ENCODE measurements around the gene ALDH1L1. TPM values are rescaled to one million over a fixed set of nuclear protein-coding genes. Genes with fewer than 3 reads are reported as not detected.

The ALDH1L1 gene
- total RNA-seq, 2 donors from 2014 or later, result 5.6 to 12.4 TPM

- intact Hi-C loops (cut with DNase I), result no loop called here
- DNase-seq (ENCODE audit: low spot score), result peak; percentile 66
Measured at GRCh38 chr3:126112531-126113237, 67.7 kb downstream of the ALDH1L1 start.

GRCh38 chr3:126111566-126112475 is 68.6 kb downstream of the ALDH1L1 start:
- intact Hi-C loops (cut with DNase I), result no loop called here

GRCh38 chr3:126111126-126111551 is 69.2 kb downstream of the ALDH1L1 start:
- DNase-seq (ENCODE audit: low spot score), result peak; percentile 61
- intact Hi-C loops (cut with DNase I), result no loop called here

More at GRCh38 chr3:126111566-126112475, 68.6 kb downstream of the ALDH1L1 start:
- DNase-seq (ENCODE audit: low spot score), result peak; percentile 54

- DNase-seq (ENCODE audit: low spot score), result peak; percentile 26
- intact Hi-C loops (cut with DNase I), result no loop called here
Measured at GRCh38 chr3:126110431-126111125, 69.8 kb downstream of the ALDH1L1 start.

- intact Hi-C loops (cut with DNase I), result no loop called here
- peak; percentile 72 for DNase-seq (ENCODE audit: low spot score)
Measured at GRCh38 chr3:126109880-126110235, 70.5 kb downstream of the ALDH1L1 start.

GRCh38 chr3:126109146-126109879 is 71.1 kb downstream of the ALDH1L1 start:
- DNase-seq (ENCODE audit: low spot score), result peak; percentile 67
- intact Hi-C loops (cut with DNase I), result no loop called here

GRCh38 chr3:126108676-126109050 is 71.7 kb downstream of the ALDH1L1 start:
- DNase-seq (ENCODE audit: low spot score), result no peak

GRCh38 chr3:126107957-126108675 is 72.3 kb downstream of the ALDH1L1 start:
- intact Hi-C loops (cut with DNase I), result no loop called here
- peak; percentile 72 for DNase-seq (ENCODE audit: low spot score)

More at GRCh38 chr3:126108676-126109050, 71.7 kb downstream of the ALDH1L1 start:
- intact Hi-C loops (cut with DNase I), result no loop called here

- peak; percentile 71 for DNase-seq (ENCODE audit: low spot score)
- intact Hi-C loops (cut with DNase I), result no loop called here
Measured at GRCh38 chr3:126107203-126107939, 73.0 kb downstream of the ALDH1L1 start.

GRCh38 chr3:126106336-126107202 is 73.8 kb downstream of the ALDH1L1 start:
- peak; percentile 75 for DNase-seq (ENCODE audit: low spot score)
- intact Hi-C loops (cut with DNase I), result no loop called here

GRCh38 chr3:126105691-126106187 is 74.6 kb downstream of the ALDH1L1 start:
- DNase-seq (ENCODE audit: low spot score), result peak; percentile 79
- intact Hi-C loops (cut with DNase I), result no loop called here

GRCh38 chr3:126104742-126105605 is 75.4 kb downstream of the ALDH1L1 start:
- DNase-seq (ENCODE audit: low spot score), result peak; percentile 58
- intact Hi-C loops (cut with DNase I), result no loop called here

GRCh38 chr3:126104028-126104635 is 76.3 kb downstream of the ALDH1L1 start:
- intact Hi-C loops (cut with DNase I), result no loop called here
- no peak for DNase-seq (ENCODE audit: low spot score)

- intact Hi-C loops (cut with DNase I), result no loop called here
- DNase-seq (ENCODE audit: low spot score), result peak; percentile 64
Measured at GRCh38 chr3:126103121-126104027, 77.0 kb downstream of the ALDH1L1 start.
